Erythroblast (primary cell): Measurements from ENCODE around the gene CSF2.

Source experiments
- GATA1 ChIP-seq: IDR thresholded peaks from 2 replicates; pipeline ENCODE4 v1.6.1; 2011; ENCODE audit warnings: low read depth, mild to moderate bottlenecking, control low read depth, low read length, moderate library complexity
- POLR2A ChIP-seq: IDR thresholded peaks from 2 replicates; pipeline ENCODE4 v1.6.1; 2011; ENCODE audit warnings: mild to moderate bottlenecking, low read length

GRCh38 chr5:132099076-132099748 lies 25.6 kb downstream of the CSF2 start:
- TF ChIP-seq POLR2A (no peak), GATA1 (no peak)
